ENCODE measurements around the gene XK.
"Not testable (repeated sequence)": the region's sequence is repeated elsewhere in the genome, so short reads cannot be mapped to it uniquely, and the experiment has no call there.

The XK gene

DNA sequence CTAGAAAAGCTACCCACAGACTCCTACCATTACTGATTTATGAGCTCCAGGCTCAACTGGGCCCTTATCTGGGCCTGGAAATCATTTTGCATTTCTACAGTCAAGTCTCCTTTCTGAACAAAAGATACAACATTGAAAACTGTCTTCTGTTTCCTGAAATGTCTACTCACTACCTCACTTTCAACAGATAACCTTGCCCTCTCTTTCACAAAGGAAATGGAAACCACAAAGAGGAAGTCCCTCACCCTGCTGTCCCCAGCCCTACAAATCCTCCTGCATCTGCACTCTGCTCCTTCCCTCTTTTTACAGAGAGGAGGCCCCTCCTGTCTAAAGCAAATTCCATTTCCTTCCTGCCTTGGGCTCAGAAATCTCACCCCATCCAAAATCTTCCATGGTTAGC lies 69.4 kb downstream of the XK start:
- no peak for DNase-seq

DNA sequence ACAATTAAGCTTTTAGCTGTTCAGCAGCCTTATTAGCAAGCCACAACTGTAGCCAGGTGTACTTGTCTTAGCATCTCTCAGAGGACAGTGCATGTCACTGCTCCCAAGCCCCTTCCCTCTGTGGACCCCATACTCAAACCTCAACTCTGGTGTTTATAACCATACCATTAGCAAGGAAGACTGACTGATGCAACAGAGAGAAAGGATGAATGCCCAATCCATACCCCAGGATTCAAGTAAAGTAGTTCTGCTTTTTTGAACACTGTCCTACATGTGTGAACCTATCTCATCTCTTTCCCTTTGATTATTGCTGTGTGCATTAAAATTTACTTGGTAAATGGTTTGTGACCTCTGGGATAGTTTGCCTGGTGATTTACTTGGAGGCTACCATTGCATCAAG lies 71.5 kb downstream of the XK start:
- DNase-seq, result no peak

DNA sequence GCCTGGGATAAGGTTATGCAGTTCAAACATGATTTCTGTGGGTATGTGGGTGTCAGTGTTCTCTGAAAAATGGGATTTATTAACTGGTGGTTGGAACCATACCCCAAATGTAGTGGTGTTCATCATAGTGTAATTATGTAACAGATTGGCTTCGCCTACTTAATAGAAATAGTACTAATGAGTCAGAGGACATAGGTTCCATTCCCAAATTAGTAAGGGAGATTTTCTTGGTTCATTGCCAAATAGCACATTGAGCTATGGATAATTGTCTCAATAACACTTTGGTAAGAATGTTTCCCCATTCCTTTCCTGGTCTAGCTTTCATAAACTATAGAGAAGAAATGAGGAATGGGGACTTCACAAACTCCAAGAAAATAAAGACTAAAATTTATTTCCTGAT lies 73.8 kb downstream of the XK start:
- DNase-seq, result no peak

DNA sequence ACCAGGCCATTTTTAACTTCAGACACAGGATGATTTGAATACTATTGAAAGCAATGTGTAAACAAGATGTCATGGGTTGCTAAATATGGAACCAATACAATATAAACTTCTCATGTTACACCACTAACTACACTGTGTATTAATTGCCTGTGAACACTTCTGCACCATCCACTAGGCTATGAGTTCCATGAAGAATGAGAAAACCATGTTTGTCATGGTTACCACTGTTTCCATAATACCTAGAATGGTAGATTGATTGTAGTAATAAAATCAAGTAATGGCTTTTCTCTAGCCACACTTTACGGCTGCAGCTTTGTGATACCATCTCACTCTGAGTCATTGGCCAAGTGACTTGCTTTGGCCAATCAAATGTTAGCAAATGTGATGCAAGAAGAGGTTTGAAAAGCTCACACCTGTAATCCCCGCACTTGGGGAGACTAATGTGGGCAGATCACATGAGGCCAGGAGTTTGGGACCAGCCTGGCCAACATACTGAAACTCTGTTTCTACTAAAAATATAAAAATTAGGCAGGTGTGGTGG lies 74.4 kb downstream of the XK start:
- no peak for DNase-seq

DNA sequence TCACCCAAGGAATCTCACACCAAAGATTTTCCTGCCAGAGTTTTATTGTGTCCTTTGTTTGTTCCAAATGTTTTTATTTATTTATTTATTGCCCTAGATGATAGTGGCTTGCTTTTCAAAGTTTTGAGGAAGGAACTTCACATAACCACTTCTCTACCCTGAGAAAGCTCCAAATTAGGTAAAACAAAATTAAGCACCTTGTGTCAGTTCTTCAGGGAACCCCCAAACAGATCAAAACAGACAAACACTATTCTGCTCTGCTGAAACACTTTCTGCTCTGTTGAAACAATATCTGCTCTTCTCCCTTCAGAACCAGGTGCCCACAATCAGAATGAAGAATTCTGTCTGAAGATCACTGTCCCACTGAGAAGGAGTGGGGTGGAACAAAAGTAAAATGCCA lies 77.8 kb downstream of the XK start:
- DNase-seq, result no peak

DNA sequence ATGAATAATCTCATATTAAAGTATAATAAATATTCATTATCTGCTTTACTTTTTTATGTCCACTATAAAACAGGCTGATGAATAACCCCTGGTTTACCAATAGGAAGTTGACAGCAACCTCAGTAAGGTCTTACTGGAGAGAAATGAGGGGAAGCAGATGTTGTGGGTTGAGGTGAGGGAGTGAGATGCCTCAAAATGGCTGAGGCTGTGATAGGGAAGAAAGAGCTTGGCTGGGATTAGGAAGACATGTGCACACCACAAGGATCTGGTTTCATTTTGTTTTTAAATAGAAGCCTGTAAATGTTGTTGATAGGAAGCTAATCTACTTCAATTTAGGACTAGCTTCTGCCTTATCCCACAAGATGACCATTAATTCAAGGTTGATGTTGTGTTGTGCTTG lies 79.9 kb downstream of the XK start:
- no peak for DNase-seq

DNA sequence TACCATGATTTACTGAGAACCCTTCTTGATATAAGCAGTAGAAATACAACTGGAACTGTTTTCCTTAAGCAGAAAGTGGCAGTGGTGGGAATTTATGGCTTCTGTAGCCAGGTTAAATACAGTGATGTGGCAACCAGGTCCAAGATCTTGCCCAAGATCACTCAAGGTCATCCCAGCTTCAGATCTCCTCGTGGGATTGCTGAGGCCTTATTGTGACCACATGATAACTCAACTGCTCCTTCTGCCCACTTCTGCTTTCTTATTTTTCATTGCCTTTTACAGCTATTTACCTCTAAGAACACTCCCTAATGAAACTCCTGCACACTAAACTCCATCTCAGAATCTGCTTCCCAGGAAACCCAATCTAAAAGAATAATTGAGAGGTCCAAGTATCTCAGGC lies 81.8 kb downstream of the XK start:
- DNase-seq, result no peak

DNA sequence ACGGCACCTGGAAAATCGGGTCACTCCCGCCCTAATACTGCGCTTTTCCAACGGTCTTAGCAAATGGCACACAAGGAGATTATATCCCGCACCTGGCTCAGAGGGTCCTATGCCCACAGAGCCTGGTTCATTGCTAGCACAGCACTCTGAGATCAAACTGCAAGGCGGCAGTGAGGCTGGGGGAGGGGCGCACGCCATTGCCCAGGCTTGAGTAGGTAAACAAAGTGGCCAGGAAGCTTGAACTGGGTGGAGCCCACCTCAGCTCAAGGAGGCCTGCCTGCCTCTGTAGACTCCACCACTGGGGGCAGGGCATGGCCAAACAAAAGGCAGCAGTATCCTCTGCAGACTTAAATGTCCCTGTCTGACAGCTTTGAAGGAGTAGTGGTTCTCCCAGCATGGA lies 83.3 kb downstream of the XK start:
- not testable (repeated sequence) for DNase-seq

DNA sequence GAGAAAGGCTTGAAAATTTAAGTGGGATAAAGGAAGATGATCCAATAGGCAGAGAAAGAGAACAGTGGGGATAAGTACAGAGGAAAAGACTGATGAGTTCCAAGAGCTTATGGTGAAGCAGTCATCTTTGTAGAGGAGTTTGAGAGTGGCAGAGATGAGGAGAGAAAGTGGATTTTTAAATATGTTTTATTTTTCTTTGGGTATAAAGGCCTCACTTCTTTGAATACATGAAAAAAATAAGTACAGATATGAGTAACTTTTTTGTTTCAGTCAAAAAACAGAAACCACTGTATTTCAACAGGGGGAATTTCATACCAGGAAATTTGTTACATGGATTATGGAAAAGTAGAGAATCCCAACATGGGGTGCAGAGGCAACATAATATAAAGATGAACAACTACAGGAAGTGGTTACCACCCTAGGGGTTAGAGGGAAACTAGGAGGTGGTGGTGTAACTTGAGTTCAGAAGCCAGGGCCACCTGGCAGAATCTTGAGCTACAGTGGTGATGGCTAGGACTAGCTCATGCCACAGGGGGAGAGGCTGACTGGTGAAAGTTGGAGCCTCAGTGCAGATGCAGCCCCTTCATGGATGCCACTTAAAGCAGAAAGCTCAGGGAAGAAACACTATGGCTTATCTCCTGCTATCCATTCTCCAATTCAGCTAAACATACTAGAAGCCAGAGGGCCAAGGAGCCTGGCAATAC lies 90.8 kb downstream of the XK start:
- DNase-seq, result no peak

DNA sequence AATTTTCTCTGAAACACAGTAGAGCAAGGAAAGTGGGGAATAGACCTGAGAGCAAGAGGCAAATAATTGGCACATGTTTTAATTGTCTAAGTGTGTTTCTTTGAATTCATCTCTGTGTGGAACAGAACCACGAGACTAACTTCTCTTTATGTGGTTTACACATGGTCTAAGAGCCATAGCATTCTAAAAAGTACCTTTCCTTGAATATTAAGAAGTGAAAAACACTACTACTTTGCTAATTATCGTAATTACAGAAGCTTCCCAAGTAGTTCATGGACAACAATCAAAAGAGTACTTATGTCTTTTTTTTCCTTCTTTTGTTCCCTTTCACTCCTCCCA lies 91.4 kb downstream of the XK start:
- no peak for DNase-seq

DNA sequence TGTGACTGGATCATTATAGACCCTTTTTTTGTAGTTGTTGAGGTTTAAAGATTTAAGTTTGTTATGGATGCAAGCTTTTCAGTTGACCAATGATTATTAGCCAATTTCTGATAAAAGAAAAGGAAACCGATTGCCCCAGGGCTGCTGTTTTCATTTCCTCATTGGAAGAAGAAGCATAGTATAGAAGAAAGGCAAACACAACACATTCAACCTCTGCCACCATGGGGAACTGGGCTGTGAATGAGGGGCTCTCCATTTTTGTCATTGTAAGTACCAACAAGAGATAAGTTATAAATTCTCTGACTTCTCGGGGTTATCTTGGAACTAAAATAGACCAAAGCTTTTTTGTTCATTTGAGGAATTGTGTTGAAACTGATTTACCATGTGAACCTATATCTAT lies 94.3 kb downstream of the XK start, which contains the start of gene CYBB:
Gene CYBB, plus strand, starts transcription at position 203 of the 400 bp plus-strand sequence. Its CDS starts 19 bp downstream, at position 222.
- DNase-seq, result no peak

DNA sequence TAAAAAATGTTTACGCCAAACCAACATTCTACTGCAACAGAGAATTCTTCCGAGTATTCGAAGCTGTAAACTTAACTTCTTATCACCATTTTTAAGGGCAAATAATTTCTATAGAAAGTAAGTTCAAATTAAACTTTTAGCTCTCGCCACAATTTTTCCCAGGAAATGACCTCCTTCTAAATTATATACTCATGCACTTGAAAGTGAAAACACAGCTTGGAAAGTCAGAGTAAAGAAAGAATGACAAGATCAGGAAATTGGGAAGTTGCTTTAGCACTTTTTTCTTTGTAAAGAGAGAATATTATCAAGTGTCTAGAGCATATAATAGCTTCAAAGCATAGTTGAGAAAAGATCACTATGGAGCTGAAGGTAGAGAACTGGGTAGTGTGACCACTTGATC lies 95.5 kb downstream of the XK start:
- DNase-seq, result no peak
